H9 (cell line): ENCODE results near the gene DCDC2. TPM values are rescaled to one million over a fixed set of nuclear protein-coding genes. Genes with fewer than 3 reads are reported as not detected.

Experiments used
- DNase-seq: peaks from one replicate; pipeline ENCODE4 v3.0.0-alpha.2; 2017
- H2AFZ ChIP-seq: one replicate; pipeline ENCODE4 v1.6.1; 2013; ENCODE audit warnings: mild to moderate bottlenecking, low read length, control low read depth, moderate library complexity
- H2AK5ac ChIP-seq: 2 replicates; pipeline ENCODE4 v1.6.1; 2013; ENCODE audit warnings: low read length, control low read depth, mixed read lengths; ENCODE audit not compliant: insufficient read length
- H2BK120ac ChIP-seq: one replicate; pipeline ENCODE4 v1.6.1; 2013; ENCODE audit warnings: low read depth, mild to moderate bottlenecking, low read length, control low read depth, inconsistent platforms; ENCODE audit not compliant: poor library complexity, severe bottlenecking
- H2BK12ac ChIP-seq: 2 replicates; pipeline ENCODE4 v1.6.1; 2013; ENCODE audit warnings: low read length, control low read depth, mixed read lengths, low read depth; ENCODE audit not compliant: insufficient read length
- H2BK15ac ChIP-seq: 2 replicates; pipeline ENCODE4 v1.6.1; 2013; ENCODE audit warnings: low read depth, low read length, control low read depth
- H2BK20ac ChIP-seq: one replicate; pipeline ENCODE4 v1.6.1; 2013; ENCODE audit warnings: low read depth, mild to moderate bottlenecking, low read length, control low read depth, inconsistent platforms; ENCODE audit not compliant: poor library complexity, severe bottlenecking
- H2BK5ac ChIP-seq: 2 replicates; pipeline ENCODE4 v1.6.1; 2013; ENCODE audit warnings: low read length, control low read depth, mixed read lengths; ENCODE audit not compliant: insufficient read length
- H3K14ac ChIP-seq: 2 replicates; pipeline ENCODE4 v1.6.1; 2013; ENCODE audit warnings: low read length, control low read depth; ENCODE audit not compliant: insufficient read depth
- H3K18ac ChIP-seq: 2 replicates; pipeline ENCODE4 v1.6.1; 2013; ENCODE audit warnings: low read depth, mild to moderate bottlenecking, mixed read lengths, low read length, control low read depth; ENCODE audit not compliant: insufficient read length
- H3K23ac ChIP-seq: 2 replicates; pipeline ENCODE4 v1.6.1; 2013; ENCODE audit warnings: low read length, control low read depth, mixed read lengths, low read depth; ENCODE audit not compliant: insufficient read length
- H3K23me2 ChIP-seq: 2 replicates; pipeline ENCODE4 v1.6.1; 2013; ENCODE audit warnings: low read depth, mild to moderate bottlenecking, mixed read lengths, low read length, control low read depth; ENCODE audit not compliant: insufficient read length, poor library complexity, severe bottlenecking
- H3K27ac ChIP-seq: 2 replicates; pipeline ENCODE4 v1.5.1; 2013; ENCODE audit warnings: low read length, control low read depth, mixed read lengths, low read depth; ENCODE audit not compliant: insufficient read length
- H3K27me3 ChIP-seq: 2 replicates; pipeline ENCODE4 v1.6.1; 2013; ENCODE audit warnings: low read length, control low read depth, inconsistent platforms; ENCODE audit not compliant: insufficient read depth
- H3K4ac ChIP-seq: 2 replicates; pipeline ENCODE4 v1.6.1; 2013; ENCODE audit warnings: low read depth, mild to moderate bottlenecking, control low read depth, inconsistent platforms, low read length, moderate library complexity
- H3K4me1 ChIP-seq: 2 replicates; pipeline ENCODE4 v1.6.1; 2013; ENCODE audit warnings: low read length, control low read depth, inconsistent platforms; ENCODE audit not compliant: insufficient read depth
- H3K4me2 ChIP-seq: 2 replicates; pipeline ENCODE4 v1.6.1; 2013; ENCODE audit warnings: low read length, control low read depth, mixed read lengths; ENCODE audit not compliant: insufficient read length, insufficient read depth
- H3K56ac ChIP-seq: 2 replicates; pipeline ENCODE4 v1.6.1; 2013; ENCODE audit warnings: low read depth, mild to moderate bottlenecking, mixed read lengths, low read length, control low read depth; ENCODE audit not compliant: insufficient read length
- H3K79me1 ChIP-seq: 2 replicates; pipeline ENCODE4 v1.6.1; 2013; ENCODE audit warnings: low read depth, mild to moderate bottlenecking, moderate library complexity, low read length, control low read depth, inconsistent platforms; ENCODE audit not compliant: insufficient read depth, poor library complexity, severe bottlenecking
- H3K79me2 ChIP-seq: 2 replicates; pipeline ENCODE4 v1.6.1; 2013; ENCODE audit warnings: low read length, control low read depth, inconsistent platforms; ENCODE audit not compliant: insufficient read depth
- H3K9ac ChIP-seq: 2 replicates; pipeline ENCODE4 v1.6.1; 2013; ENCODE audit warnings: low read length, control low read depth, mixed read lengths; ENCODE audit not compliant: insufficient read length; ENCODE audit errors: extremely low read depth
- H3K9me3 ChIP-seq: one replicate; pipeline ENCODE4 v1.6.1; 2013; ENCODE audit warnings: low read depth, low read length, inconsistent platforms; ENCODE audit not compliant: control insufficient read depth
- H3T11ph ChIP-seq: one replicate; pipeline ENCODE4 v1.6.1; 2013; ENCODE audit warnings: mild to moderate bottlenecking, low read length, control low read depth, inconsistent platforms
- H4K20me1 ChIP-seq: one replicate; pipeline ENCODE4 v1.6.1; 2013; ENCODE audit not compliant: control insufficient read depth, insufficient read length, insufficient read depth
- H4K5ac ChIP-seq: 2 replicates; pipeline ENCODE4 v1.6.1; 2013; ENCODE audit warnings: low read depth, mild to moderate bottlenecking, mixed read lengths, low read length, control low read depth; ENCODE audit not compliant: insufficient read length
- H4K8ac ChIP-seq: replicated peaks from 2 replicates; pipeline ENCODE4 v1.6.1; 2013; ENCODE audit warnings: low read length, control low read depth, mixed read lengths, low read depth; ENCODE audit not compliant: insufficient read length
- H4K91ac ChIP-seq: 2 replicates; pipeline ENCODE4 v1.6.1; 2013; ENCODE audit warnings: low read depth, mild to moderate bottlenecking, moderate library complexity, mixed read lengths, low read length, control low read depth; ENCODE audit not compliant: insufficient read length
- H3K27ac Mint-ChIP-seq, 3 experiments: 2 replicates in 2 of 3; 3 replicates in 1 of 3; pipeline ENCODE4 v1.8.0; 2020 to 2021; ENCODE audit warnings: mixed read lengths in 3 of 3, mild to moderate bottlenecking in 1 of 3, moderate library complexity in 1 of 3
- H3K27me3 Mint-ChIP-seq: 2 replicates; pipeline ENCODE4 v1.8.0; 2021; ENCODE audit warnings: low read depth, mild to moderate bottlenecking, moderate library complexity, mixed read lengths
- H3K36me3 Mint-ChIP-seq, 3 experiments: 2 replicates in 2 of 3; 3 replicates in 1 of 3; pipeline ENCODE4 v1.8.0; 2020 to 2021; ENCODE audit warnings: low read depth in 3 of 3, mixed read lengths in 3 of 3; ENCODE audit not compliant: insufficient read depth in 1 of 3
- H3K4me1 Mint-ChIP-seq, 2 experiments: 2 replicates each; pipeline ENCODE4 v1.8.0; 2020; ENCODE audit warnings: mixed read lengths in 2 of 2
- H3K4me3 Mint-ChIP-seq, 2 experiments: 2 replicates in 1 of 2; 3 replicates in 1 of 2; pipeline ENCODE4 v1.8.0; 2020 to 2021; ENCODE audit warnings: mild to moderate bottlenecking in 2 of 2, mixed read lengths in 2 of 2, moderate library complexity in 1 of 2
- H3K9me3 Mint-ChIP-seq, 2 experiments: 2 replicates in 1 of 2; 3 replicates in 1 of 2; pipeline ENCODE4 v1.8.0; 2020; ENCODE audit warnings: mild to moderate bottlenecking in 2 of 2, mixed read lengths in 2 of 2, moderate library complexity in 1 of 2
- WGBS: extraction: QIAGEN DNeasy Blood & Tissue Kit; methylation state at CpG from one replicate; pipeline ENCODE4 v1.1.7; 2013; ENCODE audit warnings: missing lambda C conversion rate, low lambda C conversion rate, mixed read lengths; ENCODE audit not compliant: insufficient read length; ENCODE audit errors: extremely low coverage; 5-methylcytosine and 5-hydroxymethylcytosine counted together
- total RNA-seq: library from RNA; stranded (reverse); gene quantifications from 2 replicates; pipeline ENCODE4 v1.2.1, GENCODE V29; 2021
- TF ChIP-seq, protein P1 (sequence below): fragments of 200-600 bp; sonication (generic); conservative IDR thresholded peaks from 3 replicates; pipeline ENCODE4 v1.8.0; 2021; ENCODE audit warnings: antibody characterized with exemption, mild to moderate bottlenecking

DCDC2 gene
- total RNA-seq, 1 experiment from 2014 or later = 0.59 TPM

DNA sequence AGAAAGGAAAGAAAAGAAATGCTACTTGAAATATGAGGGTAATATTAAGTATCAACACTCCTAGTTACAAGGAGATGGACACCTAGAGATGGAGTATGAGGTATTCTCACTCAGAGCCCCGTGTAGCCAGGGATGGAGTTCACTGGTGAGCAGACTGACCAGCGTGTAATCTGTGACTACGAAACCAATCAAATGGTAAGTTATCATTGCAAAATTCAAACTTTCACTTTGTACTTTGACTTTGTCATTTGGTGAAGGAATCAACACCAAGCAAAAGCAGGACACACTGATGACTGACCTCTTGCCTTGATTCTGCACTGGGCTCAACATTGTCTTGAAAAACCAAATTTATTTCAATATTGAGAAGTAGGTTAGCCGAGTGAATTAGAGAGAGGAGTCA is 51.8 kb downstream of the DCDC2 start:
- H3K14ac ChIP-seq = no peak overlapping the region
- H4K91ac ChIP-seq = no peak overlapping the region
- no peak overlapping the region for H3K18ac ChIP-seq
- H2BK120ac ChIP-seq = no peak overlapping the region
- peaks cover 11 to 21% of the 10 kb centered on the region in 2 experiments for H3K4me1 Mint-ChIP-seq
- H4K5ac ChIP-seq = no peak overlapping the region
- H2BK12ac ChIP-seq = no peak overlapping the region
- no peak overlapping the region for H4K8ac ChIP-seq
- no peak overlapping the region for H2BK5ac ChIP-seq
- no peaks in the 10 kb centered on the region for H3K23me2 ChIP-seq
- H4K20me1 ChIP-seq = no peaks in the 10 kb centered on the region
- no peak overlapping the region for H2BK20ac ChIP-seq
- WGBS = no CpG with 5 or more reads among the region's 4 CpGs
- no peaks in the 10 kb centered on the region for H3K79me1 ChIP-seq
- H2AFZ ChIP-seq = no peak overlapping the region
- TF ChIP-seq, protein P1, sequence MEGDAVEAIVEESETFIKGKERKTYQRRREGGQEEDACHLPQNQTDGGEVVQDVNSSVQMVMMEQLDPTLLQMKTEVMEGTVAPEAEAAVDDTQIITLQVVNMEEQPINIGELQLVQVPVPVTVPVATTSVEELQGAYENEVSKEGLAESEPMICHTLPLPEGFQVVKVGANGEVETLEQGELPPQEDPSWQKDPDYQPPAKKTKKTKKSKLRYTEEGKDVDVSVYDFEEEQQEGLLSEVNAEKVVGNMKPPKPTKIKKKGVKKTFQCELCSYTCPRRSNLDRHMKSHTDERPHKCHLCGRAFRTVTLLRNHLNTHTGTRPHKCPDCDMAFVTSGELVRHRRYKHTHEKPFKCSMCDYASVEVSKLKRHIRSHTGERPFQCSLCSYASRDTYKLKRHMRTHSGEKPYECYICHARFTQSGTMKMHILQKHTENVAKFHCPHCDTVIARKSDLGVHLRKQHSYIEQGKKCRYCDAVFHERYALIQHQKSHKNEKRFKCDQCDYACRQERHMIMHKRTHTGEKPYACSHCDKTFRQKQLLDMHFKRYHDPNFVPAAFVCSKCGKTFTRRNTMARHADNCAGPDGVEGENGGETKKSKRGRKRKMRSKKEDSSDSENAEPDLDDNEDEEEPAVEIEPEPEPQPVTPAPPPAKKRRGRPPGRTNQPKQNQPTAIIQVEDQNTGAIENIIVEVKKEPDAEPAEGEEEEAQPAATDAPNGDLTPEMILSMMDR = no peak
- no peak overlapping the region for H3K4me3 Mint-ChIP-seq
- no peak overlapping the region for H2AK5ac ChIP-seq
- H3K4me1 ChIP-seq = peaks cover 3% of the 10 kb centered on the region; the same call in 1 of the 2 replicates
- DNase-seq = no peak
- no peak overlapping the region for H2BK15ac ChIP-seq
- no peak overlapping the region for H3T11ph ChIP-seq
- peaks cover 0 to 9% (median 9%) of the 10 kb centered on the region in 3 experiments; a peak in 4 of 7 replicates for H3K36me3 Mint-ChIP-seq
- no peak overlapping the region for H3K4me2 ChIP-seq
- H3K27me3 ChIP-seq = no peaks in the 10 kb centered on the region
- peaks cover 5% of the 10 kb centered on the region for H3K9me3 ChIP-seq
- no peak overlapping the region for H3K27ac ChIP-seq
- no peak overlapping the region for H3K23ac ChIP-seq
- H3K9me3 Mint-ChIP-seq = peaks cover 8 to 10% of the 10 kb centered on the region in 2 experiments
- H3K27ac Mint-ChIP-seq = no peak overlapping the region
- no peak overlapping the region for H3K56ac ChIP-seq
- H3K27me3 Mint-ChIP-seq = no peaks in the 10 kb centered on the region; the same call in 1 of the 2 replicates
- no peak overlapping the region for H3K4ac ChIP-seq
- H3K9ac ChIP-seq = no peak overlapping the region
- no peaks in the 10 kb centered on the region for H3K79me2 ChIP-seq
